A673 (cell line): ENCODE data around the gene SDCBP2.

Source experiments
- EZH2 ChIP-seq: fragments of 200-600 bp; sonication (generic); IDR thresholded peaks from 2 replicates; pipeline ENCODE4 v1.6.1; 2017; ENCODE audit warnings: borderline replicate concordance, low read depth, mild to moderate bottlenecking, mixed read lengths, antibody characterized with exemption, low read length; ENCODE audit not compliant: poor library complexity, severe bottlenecking
- TF ChIP-seq, protein P1 (sequence below): fragments of 300-800, 200-600 bp; sonication (generic); conservative IDR thresholded peaks from 2 replicates; pipeline ENCODE4 v1.5.1; 2017; ENCODE audit warnings: low read depth, mild to moderate bottlenecking, antibody characterized with exemption, low read length, moderate library complexity, mixed read lengths

DNA sequence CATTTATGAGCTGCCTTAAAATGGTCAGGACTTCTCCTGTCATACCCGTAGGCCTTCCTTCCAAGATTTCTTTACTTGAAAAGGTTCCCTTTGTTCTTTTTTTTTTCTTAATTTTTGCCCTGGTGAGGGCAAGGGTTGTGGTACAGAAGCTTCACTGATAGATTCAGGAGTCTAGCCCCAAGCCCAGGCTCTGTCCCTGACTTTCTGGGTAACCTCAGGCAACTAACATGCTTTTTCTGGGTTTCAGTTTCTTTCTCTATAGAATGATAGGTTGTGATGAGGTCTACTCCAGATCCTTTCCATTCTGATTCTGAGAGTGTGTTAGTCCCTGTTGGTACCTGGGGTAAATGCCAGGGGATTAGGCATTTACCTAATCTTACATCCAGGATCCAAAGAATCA lies 41.6 kb downstream of the SDCBP2 start:
- TF ChIP-seq, protein P1, sequence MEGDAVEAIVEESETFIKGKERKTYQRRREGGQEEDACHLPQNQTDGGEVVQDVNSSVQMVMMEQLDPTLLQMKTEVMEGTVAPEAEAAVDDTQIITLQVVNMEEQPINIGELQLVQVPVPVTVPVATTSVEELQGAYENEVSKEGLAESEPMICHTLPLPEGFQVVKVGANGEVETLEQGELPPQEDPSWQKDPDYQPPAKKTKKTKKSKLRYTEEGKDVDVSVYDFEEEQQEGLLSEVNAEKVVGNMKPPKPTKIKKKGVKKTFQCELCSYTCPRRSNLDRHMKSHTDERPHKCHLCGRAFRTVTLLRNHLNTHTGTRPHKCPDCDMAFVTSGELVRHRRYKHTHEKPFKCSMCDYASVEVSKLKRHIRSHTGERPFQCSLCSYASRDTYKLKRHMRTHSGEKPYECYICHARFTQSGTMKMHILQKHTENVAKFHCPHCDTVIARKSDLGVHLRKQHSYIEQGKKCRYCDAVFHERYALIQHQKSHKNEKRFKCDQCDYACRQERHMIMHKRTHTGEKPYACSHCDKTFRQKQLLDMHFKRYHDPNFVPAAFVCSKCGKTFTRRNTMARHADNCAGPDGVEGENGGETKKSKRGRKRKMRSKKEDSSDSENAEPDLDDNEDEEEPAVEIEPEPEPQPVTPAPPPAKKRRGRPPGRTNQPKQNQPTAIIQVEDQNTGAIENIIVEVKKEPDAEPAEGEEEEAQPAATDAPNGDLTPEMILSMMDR, result no peak
- TF ChIP-seq EZH2, result no peak
